Right hindlimb (tissue), 1 donor: ENCODE measurements around the gene SLC16A10.
"Not testable (repeated sequence)": the region's sequence is repeated elsewhere in the genome, so short reads cannot be mapped to it uniquely, and the experiment has no call there.

Source experiments
- DNase-seq: peaks from one replicate; pipeline ENCODE4 v3.0.0-alpha.2; 2018

SLC16A10 gene

GRCh38 chr6:111087871-111088667, 766 bp downstream of the SLC16A10 start:
- DNase-seq = peak; percentile 28

GRCh38 chr6:111088668-111089003, 1.3 kb downstream of the SLC16A10 start:
- no peak for DNase-seq

- no peak for DNase-seq
These were observed 3.5 kb downstream of the SLC16A10 start for GRCh38 chr6:111090766-111091165.

GRCh38 chr6:111091987-111092386, 4.7 kb downstream of the SLC16A10 start:
- peak; percentile 33 for DNase-seq

- DNase-seq = not testable (repeated sequence)
These were observed 8.2 kb downstream of the SLC16A10 start for GRCh38 chr6:111095488-111095887.

GRCh38 chr6:111096246-111096645, 8.9 kb downstream of the SLC16A10 start:
- no peak for DNase-seq

GRCh38 chr6:111098597-111098996, 11.3 kb downstream of the SLC16A10 start:
- no peak for DNase-seq

- DNase-seq = no peak
These were observed 14.7 kb downstream of the SLC16A10 start for GRCh38 chr6:111101987-111102386.

GRCh38 chr6:111105578-111105977, 18.3 kb downstream of the SLC16A10 start:
- DNase-seq = no peak

- no peak for DNase-seq
These were observed 20.3 kb downstream of the SLC16A10 start for GRCh38 chr6:111107589-111107988.

- DNase-seq = no peak
These were observed 22.7 kb downstream of the SLC16A10 start for GRCh38 chr6:111110036-111110435.

- DNase-seq = peak; percentile 36
These were observed 26.2 kb downstream of the SLC16A10 start for GRCh38 chr6:111113336-111114086.

GRCh38 chr6:111114087-111114443, 26.8 kb downstream of the SLC16A10 start:
- no peak for DNase-seq

- DNase-seq = no peak
These were observed 27.2 kb downstream of the SLC16A10 start for GRCh38 chr6:111114482-111114881.

- no peak for DNase-seq
These were observed 31.5 kb downstream of the SLC16A10 start for GRCh38 chr6:111118826-111119225.

- DNase-seq = no peak
These were observed 32.4 kb downstream of the SLC16A10 start for GRCh38 chr6:111119571-111120329.

GRCh38 chr6:111121789-111122350, 34.6 kb downstream of the SLC16A10 start:
- DNase-seq = no peak

- no peak for DNase-seq
These were observed 35.4 kb downstream of the SLC16A10 start for GRCh38 chr6:111122458-111123286.

- DNase-seq = no peak
These were observed 37.1 kb downstream of the SLC16A10 start for GRCh38 chr6:111124406-111124805.

GRCh38 chr6:111129013-111129412, 41.7 kb downstream of the SLC16A10 start:
- peak; percentile 81 for DNase-seq

- not testable (repeated sequence) for DNase-seq
These were observed 43.7 kb downstream of the SLC16A10 start for GRCh38 chr6:111131018-111131417.

GRCh38 chr6:111132669-111133068, 45.4 kb downstream of the SLC16A10 start:
- DNase-seq = not testable (repeated sequence)
